GM12875 (cell line): ENCODE data around the gene ACTN4.

Source experiments
- H3K4me3 ChIP-seq: one replicate; pipeline ENCODE4 v1.5.1; 2011; ENCODE audit warnings: low read depth, low read length, control low read depth
- CTCF ChIP-seq: IDR thresholded peaks from 2 replicates; pipeline ENCODE4 v1.5.1; 2011; ENCODE audit warnings: low read depth, mild to moderate bottlenecking, control low read depth, inconsistent platforms, low read length, moderate library complexity, borderline replicate concordance; ENCODE audit not compliant: insufficient read depth

The ACTN4 gene

GRCh38 chr19:38632476-38633213, 14.8 kb upstream of the ACTN4 start:
- TF ChIP-seq CTCF: no peak
- H3K4me3 ChIP-seq: no peak overlapping the region

- no peak overlapping the region for H3K4me3 ChIP-seq
- TF ChIP-seq CTCF: peak; percentile 89
Observed at GRCh38 chr19:38634757-38635482, 12.5 kb upstream of the ACTN4 start.

- no peak overlapping the region for H3K4me3 ChIP-seq
- no peak for TF ChIP-seq CTCF
Observed at GRCh38 chr19:38635483-38636399, 11.7 kb upstream of the ACTN4 start.

GRCh38 chr19:38638461-38638860, 9.0 kb upstream of the ACTN4 start:
- no peak for TF ChIP-seq CTCF
- H3K4me3 ChIP-seq: no peak overlapping the region

- TF ChIP-seq CTCF: no peak
- H3K4me3 ChIP-seq: no peak overlapping the region
Observed at GRCh38 chr19:38639679-38640078, 7.8 kb upstream of the ACTN4 start.

GRCh38 chr19:38640368-38640767, 7.1 kb upstream of the ACTN4 start:
- no peak overlapping the region for H3K4me3 ChIP-seq
- no peak for TF ChIP-seq CTCF

- H3K4me3 ChIP-seq: no peak overlapping the region
- no peak for TF ChIP-seq CTCF
Observed at GRCh38 chr19:38642176-38642575, 5.3 kb upstream of the ACTN4 start.
